Transverse colon (tissue), 4 donors: ENCODE measurements around the gene GSDMA. TPM values are rescaled to one million over a fixed set of nuclear protein-coding genes. Genes with fewer than 3 reads are reported as not detected.

Experiments used
- DNase-seq: peaks from one replicate; pipeline ENCODE4 v3.0.0-alpha.2; 2019
- H3K27ac ChIP-seq, 4 donors: fragments of 200-600 bp; sonication (generic); 2 replicates each; pipeline ENCODE4 v1.5.1; 2016 to 2018; ENCODE audit warnings: inconsistent platforms in 4 of 4
- H3K27me3 ChIP-seq: fragments of 200-600 bp; sonication (generic); 2 replicates; pipeline ENCODE4 v1.5.1; 2017; ENCODE audit warnings: inconsistent platforms
- H3K36me3 ChIP-seq, 4 donors: fragments of 200-600 bp; sonication (generic); 2 replicates each; pipeline ENCODE4 v1.5.1; 2017 to 2019; ENCODE audit warnings: inconsistent platforms in 4 of 4
- H3K4me1 ChIP-seq, 4 donors: fragments of 200-600 bp; sonication (generic); 2 replicates each; pipeline ENCODE4 v1.5.1; 2017 to 2020; ENCODE audit warnings: inconsistent platforms in 4 of 4
- H3K4me3 ChIP-seq, 4 donors: fragments of 200-600 bp; sonication (generic); 1 replicate in 1 of 4; 2 replicates in 3 of 4; pipeline versions ENCODE4 v1.5.1 to v1.6.1; 2017 to 2019; ENCODE audit warnings: inconsistent platforms in 4 of 4
- H3K9me3 ChIP-seq, 2 donors: fragments of 200-600 bp; sonication (generic); 2 replicates each; pipeline ENCODE4 v1.5.1; 2017 to 2019; ENCODE audit warnings: inconsistent platforms in 2 of 2
- EP300 ChIP-seq: sonication (generic); formaldehyde crosslinking; IDR thresholded peaks from one replicate; pipeline ENCODE4 v1.6.1; 2017; ENCODE audit warnings: antibody characterized with exemption, low read depth
- POLR2A ChIP-seq: fragments of 450-650 bp; IDR thresholded peaks from one replicate; pipeline ENCODE4 v1.6.1; 2016; ENCODE audit warnings: antibody characterized with exemption, mild to moderate bottlenecking, moderate library complexity
- POLR2AphosphoS5 ChIP-seq, 3 donors: sonication (generic); formaldehyde crosslinking; IDR thresholded peaks; one replicate each; pipeline ENCODE4 v1.6.1; 2016; ENCODE audit warnings: antibody characterized with exemption in 3 of 3
- WGBS, 2 donors: methylation state at CpG; one replicate each; pipeline ENCODE4 v1.1.5; 2018; ENCODE audit warnings: low coverage in 1 of 2; 5-methylcytosine and 5-hydroxymethylcytosine counted together
- in situ Hi-C, 4 donors: fragments of 200-750 bp; cut with MboI; loops; one replicate each; pipeline versions ENCODE4 v1.15.0 to v1.15.1; 2017; ENCODE audit warnings: low sequenced_read_pairs in 3 of 4, low pct_ligation_motif_present in 1 of 4, low pct_unique_long_range_greater_than_20kb in 1 of 4
- intact Hi-C: fragments of 100-400 bp; cut with DNase I; formaldehyde crosslinking; loops from one replicate; pipeline ENCODE4 v1.15.1; 2023; ENCODE audit warnings: low total_unique reads
- total RNA-seq, 4 donors: library from RNA; depleted of rRNA; stranded (reverse); fragments of >200 nt; gene quantifications; one replicate each; pipeline ENCODE4 v1.1.0, GENCODE V29; 2016
- TF ChIP-seq, protein P1 (sequence below), 5 experiments: fragments of 200-600 bp in 3 of 5; fragments of 450-650 bp in 2 of 5; sonication (generic) in 3 of 5; IDR thresholded peaks; 1 replicate in 2 of 5; 2 replicates in 3 of 5; pipeline ENCODE4 v1.5.1; 2016 to 2017; ENCODE audit warnings: antibody characterized with exemption in 5 of 5, inconsistent platforms in 3 of 5, mild to moderate bottlenecking in 2 of 5, moderate library complexity in 1 of 5

The GSDMA gene
- total RNA-seq, 4 donors from 2014 or later = 3.7 TPM; not detected in 3

- Histone ChIP-seq H3K9me3 (no peaks in the 10 kb centered on the region), H3K27me3 (peaks cover 2% of the 10 kb centered on the region), H3K36me3 (no peaks in the 10 kb centered on the region), H3K4me3 (no peak overlapping the region), H3K4me1 (peaks cover 0 to 24% (median 16%) of the 10 kb centered on the region in 4 donors), H3K27ac (peak overlapping the region in 1 of 4 donors; percentile 50)
- in situ Hi-C loops (no loop called here), intact Hi-C loops (no loop called here)
- TF ChIP-seq EP300 (no peak), POLR2A (no peak), POLR2AphosphoS5 (IDR thresholded peaks at IDR 0.05) (no peak)
- TF ChIP-seq, protein P1, sequence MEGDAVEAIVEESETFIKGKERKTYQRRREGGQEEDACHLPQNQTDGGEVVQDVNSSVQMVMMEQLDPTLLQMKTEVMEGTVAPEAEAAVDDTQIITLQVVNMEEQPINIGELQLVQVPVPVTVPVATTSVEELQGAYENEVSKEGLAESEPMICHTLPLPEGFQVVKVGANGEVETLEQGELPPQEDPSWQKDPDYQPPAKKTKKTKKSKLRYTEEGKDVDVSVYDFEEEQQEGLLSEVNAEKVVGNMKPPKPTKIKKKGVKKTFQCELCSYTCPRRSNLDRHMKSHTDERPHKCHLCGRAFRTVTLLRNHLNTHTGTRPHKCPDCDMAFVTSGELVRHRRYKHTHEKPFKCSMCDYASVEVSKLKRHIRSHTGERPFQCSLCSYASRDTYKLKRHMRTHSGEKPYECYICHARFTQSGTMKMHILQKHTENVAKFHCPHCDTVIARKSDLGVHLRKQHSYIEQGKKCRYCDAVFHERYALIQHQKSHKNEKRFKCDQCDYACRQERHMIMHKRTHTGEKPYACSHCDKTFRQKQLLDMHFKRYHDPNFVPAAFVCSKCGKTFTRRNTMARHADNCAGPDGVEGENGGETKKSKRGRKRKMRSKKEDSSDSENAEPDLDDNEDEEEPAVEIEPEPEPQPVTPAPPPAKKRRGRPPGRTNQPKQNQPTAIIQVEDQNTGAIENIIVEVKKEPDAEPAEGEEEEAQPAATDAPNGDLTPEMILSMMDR (IDR thresholded peaks at IDR 0.05) = no peak
- no peak for DNase-seq
- 70 to 80% methylated on average over 5 to 6 of the region's 6 CpGs for WGBS, 2 donors
Observed at GRCh38 chr17:39969375-39969774, 6.6 kb downstream of the GSDMA start.

GRCh38 chr17:39970157-39970692 lies 7.4 kb downstream of the GSDMA start:
- H3K4me3 ChIP-seq = no peak overlapping the region
- H3K9me3 ChIP-seq = no peaks in the 10 kb centered on the region
- H3K4me1 ChIP-seq = peaks cover 0 to 24% (median 16%) of the 10 kb centered on the region in 4 donors
- TF ChIP-seq POLR2AphosphoS5 (IDR thresholded peaks at IDR 0.05) (no peak), POLR2A (no peak), EP300 (no peak)
- TF ChIP-seq, protein P1 (IDR thresholded peaks at IDR 0.05) = no peak
- H3K27me3 ChIP-seq = peaks cover 4% of the 10 kb centered on the region
- 59 to 84% methylated on average over 3 to 7 of the region's 7 CpGs for WGBS, 2 donors
- intact Hi-C loops = no loop called here
- in situ Hi-C loops = no loop called here
- peak overlapping the region in 2 of 4 donors; percentile 40 to 50 for H3K27ac ChIP-seq
- H3K36me3 ChIP-seq = no peaks in the 10 kb centered on the region
- peak; percentile 48 for DNase-seq

- intact Hi-C loops = no loop called here
- H3K36me3 ChIP-seq = no peaks in the 10 kb centered on the region
- no peak overlapping the region for H3K27ac ChIP-seq
- DNase-seq = no peak
- no peaks in the 10 kb centered on the region for H3K9me3 ChIP-seq
- WGBS, 2 donors = 88% methylated on average over 4 of the region's 4 CpGs; no CpG with 5 or more reads in 1 of the 2 donors
- H3K27me3 ChIP-seq = peaks cover 4% of the 10 kb centered on the region
- peaks cover 0 to 24% (median 16%) of the 10 kb centered on the region in 4 donors for H3K4me1 ChIP-seq
- in situ Hi-C loops = no loop called here
- H3K4me3 ChIP-seq = no peak overlapping the region
- TF ChIP-seq, protein P1 (IDR thresholded peaks at IDR 0.05) = no peak
- TF ChIP-seq EP300 (no peak), POLR2AphosphoS5 (IDR thresholded peaks at IDR 0.05) (no peak), POLR2A (no peak)
Observed at GRCh38 chr17:39971076-39971603, 8.3 kb downstream of the GSDMA start.

- H3K36me3 ChIP-seq = no peaks in the 10 kb centered on the region
- TF ChIP-seq POLR2A = no peak
- TF ChIP-seq, protein P1 (IDR thresholded peaks at IDR 0.05) = no peak
- no peak for TF ChIP-seq EP300
- TF ChIP-seq POLR2AphosphoS5 (IDR thresholded peaks at IDR 0.05) = no peak
- H3K9me3 ChIP-seq = no peaks in the 10 kb centered on the region
- no peak overlapping the region for H3K4me3 ChIP-seq
- peaks cover 11% of the 10 kb centered on the region for H3K27me3 ChIP-seq
- no peak for DNase-seq
- WGBS, 2 donors = 57 to 80% methylated on average over 1 to 3 of the region's 3 CpGs
- H3K4me1 ChIP-seq = peaks cover 0 to 24% (median 16%) of the 10 kb centered on the region in 4 donors
- no peak overlapping the region for H3K27ac ChIP-seq
- in situ Hi-C loops (no loop called here), intact Hi-C loops (no loop called here)
Observed at GRCh38 chr17:39972271-39972670, 9.5 kb downstream of the GSDMA start.
